Keratinocyte (primary cell): Measurements from ENCODE around the gene UBE2R2. TPM values are rescaled to one million over a fixed set of nuclear protein-coding genes. Genes with fewer than 3 reads are reported as not detected.
"Not testable (repeated sequence)": the region's sequence is repeated elsewhere in the genome, so short reads cannot be mapped to it uniquely, and the experiment has no call there.

Experiments used
- DNase-seq: peaks from one replicate; pipeline ENCODE4 v3.0.0-alpha.2; 2011; ENCODE audit warnings: low read depth, missing footprints, low spot score
- FAIRE-seq: peaks from 2 replicates; lab custom pipeline; 2011; peaks lifted over from hg19 to GRCh38; lab: Jason Lieb, UNC
- H2AFZ ChIP-seq: 2 replicates; pipeline ENCODE4 v1.6.0; 2012; ENCODE audit warnings: low read length, control low read depth, inconsistent platforms; ENCODE audit not compliant: control insufficient read depth
- H3K27ac ChIP-seq: 2 replicates; pipeline ENCODE4 v1.5.1; 2011; ENCODE audit warnings: low read length; ENCODE audit not compliant: control insufficient read depth, insufficient read depth
- H3K27me3 ChIP-seq: 3 replicates; pipeline ENCODE4 v1.6.0; 2011; ENCODE audit warnings: low read length; ENCODE audit not compliant: control insufficient read depth, insufficient read depth; ENCODE audit errors: extremely low read depth
- H3K36me3 ChIP-seq, 2 experiments: 2 replicates in 1 of 2; 3 replicates in 1 of 2; pipeline ENCODE4 v1.5.1; 2011; ENCODE audit warnings: low read length in 2 of 2, mild to moderate bottlenecking in 1 of 2; ENCODE audit not compliant: control insufficient read depth in 2 of 2, insufficient read depth in 2 of 2; ENCODE audit errors: extremely low read depth in 1 of 2
- H3K4me1 ChIP-seq: 3 replicates; pipeline ENCODE4 v1.5.1; 2011; ENCODE audit warnings: low read length; ENCODE audit not compliant: control insufficient read depth, insufficient read depth; ENCODE audit errors: extremely low read depth
- H3K4me2 ChIP-seq: 3 replicates; pipeline ENCODE4 v1.6.0; 2011; ENCODE audit warnings: low read depth, low read length; ENCODE audit not compliant: control insufficient read depth, insufficient read depth; ENCODE audit errors: extremely low read depth
- H3K4me3 ChIP-seq, 3 experiments: fragments of 200-600 bp in 1 of 3; sonication (generic) in 1 of 3; 2 replicates in 2 of 3; 3 replicates in 1 of 3; pipeline ENCODE4 v1.5.1; 2011 to 2016; ENCODE audit warnings: low read length in 3 of 3, mild to moderate bottlenecking in 3 of 3, control low read depth in 2 of 3, inconsistent platforms in 1 of 3, low read depth in 1 of 3, mixed read lengths in 1 of 3, mixed run types in 1 of 3, moderate library complexity in 1 of 3; ENCODE audit not compliant: control insufficient read depth in 2 of 3, insufficient read depth in 2 of 3; ENCODE audit errors: extremely low read depth in 1 of 3
- H3K79me2 ChIP-seq: 2 replicates; pipeline ENCODE4 v1.6.0; 2012; ENCODE audit warnings: low read length; ENCODE audit not compliant: control insufficient read depth, insufficient read depth
- H3K9ac ChIP-seq: 3 replicates; pipeline ENCODE4 v1.6.0; 2011; ENCODE audit warnings: low read length; ENCODE audit not compliant: control insufficient read depth, insufficient read depth; ENCODE audit errors: extremely low read depth
- H3K9me1 ChIP-seq: 3 replicates; pipeline ENCODE4 v1.6.0; 2011; ENCODE audit warnings: low read length; ENCODE audit not compliant: control insufficient read depth, insufficient read depth; ENCODE audit errors: extremely low read depth
- H3K9me3 ChIP-seq: 2 replicates; pipeline ENCODE4 v1.5.1; 2012; ENCODE audit warnings: low read depth, low read length; ENCODE audit not compliant: control insufficient read depth
- H4K20me1 ChIP-seq: 3 replicates; pipeline ENCODE4 v1.6.0; 2011; ENCODE audit warnings: low read length; ENCODE audit not compliant: control insufficient read depth, insufficient read depth; ENCODE audit errors: extremely low read depth
- EZH2 ChIP-seq: IDR thresholded peaks from one replicate; pipeline ENCODE4 v1.6.1; 2012; ENCODE audit warnings: inconsistent platforms, mild to moderate bottlenecking, low read length, moderate library complexity
- dilution Hi-C: fragments of 300-500 bp; cut with MboI; formaldehyde crosslinking; loops from one replicate; pipeline ENCODE4 v1.7.0; 2020; ENCODE audit warnings: low sequenced_read_pairs; ENCODE audit not compliant: extremely low pct_ligation_motif_present
- polyA plus RNA-seq, 5 experiments: library from polyadenylated mRNA; depleted of rRNA in 3 of 5; stranded (reverse) in 3 of 5; stranded (forward) in 1 of 5; unstranded in 1 of 5; fragments of >200 nt; gene quantifications; 1 replicate in 1 of 5; 2 replicates in 3 of 5; 3 replicates in 1 of 5; pipeline versions ENCODE4 v1.2.1 to v1.2.3, GENCODE V29; 2011 to 2012; ENCODE audit warnings: missing spikeins in 2 of 5, low read depth in 1 of 5, low replicate concordance in 1 of 5
- TF ChIP-seq, protein P1 (sequence below), 3 experiments: IDR thresholded peaks in 1 of 3; conservative IDR thresholded peaks in 1 of 3; optimal IDR thresholded peaks in 1 of 3; 2 replicates in 2 of 3; 3 replicates in 1 of 3; pipeline versions ENCODE3 to v1.5.1; 2011; ENCODE audit warnings: low read length in 3 of 3, mild to moderate bottlenecking in 3 of 3, moderate library complexity in 2 of 3, control low read depth in 1 of 3, inconsistent platforms in 1 of 3; ENCODE audit not compliant: insufficient read depth in 2 of 3; ENCODE audit errors: extremely low read depth in 1 of 3

UBE2R2 gene
- polyA plus RNA-seq, 1 donor (not counting 4 experiments of a cell fraction or from before 2014, with no cell fraction given): 20.5 TPM

DNA sequence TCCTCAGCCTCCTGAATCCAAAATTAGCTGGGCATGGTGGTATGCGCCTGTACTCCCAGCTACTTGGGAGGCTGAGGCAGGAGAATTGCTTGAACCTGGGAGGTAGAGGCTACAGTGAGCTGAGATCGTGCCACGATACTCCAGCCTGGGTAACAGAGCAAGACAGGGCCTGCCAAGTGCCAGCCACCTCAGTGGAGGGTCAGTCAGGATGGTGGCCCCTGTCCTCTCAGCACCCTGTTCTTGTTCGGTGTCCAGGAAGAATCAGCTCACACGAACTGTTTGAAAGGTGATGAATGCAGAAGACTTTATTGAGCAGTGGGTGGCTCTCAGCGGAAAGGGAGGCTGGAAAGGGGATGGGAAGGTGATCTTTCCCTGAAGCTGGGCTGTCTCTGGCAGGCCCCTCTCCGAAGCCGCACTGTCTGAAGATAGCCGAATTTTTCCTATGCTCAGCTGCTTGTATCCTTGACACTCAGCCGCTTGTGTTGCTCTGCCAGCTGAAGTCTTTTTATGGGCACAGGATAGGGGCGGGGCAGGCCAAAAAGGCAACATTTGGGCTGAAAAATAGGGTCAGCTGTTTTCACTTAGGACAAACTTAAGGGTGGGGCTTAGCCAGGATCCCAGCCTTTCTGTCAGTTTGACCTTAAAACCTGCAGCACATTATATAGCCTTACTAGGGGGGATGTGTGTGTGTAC, 50.9 kb downstream of the UBE2R2 start:
- FAIRE-seq (no peak), DNase-seq (no peak)
- Histone ChIP-seq H2AFZ (no peak overlapping the region), H3K36me3 (peaks cover 0 to 1% of the 10 kb centered on the region in 2 experiments), H3K27ac (no peak overlapping the region), H3K79me2 (peaks cover 92% of the 10 kb centered on the region), H3K4me1 (peaks cover 11% of the 10 kb centered on the region), H3K9me1 (no peaks in the 10 kb centered on the region), H3K4me2 (no peak overlapping the region), H3K27me3 (no peaks in the 10 kb centered on the region), H4K20me1 (no peaks in the 10 kb centered on the region), H3K9me3 (no peaks in the 10 kb centered on the region), H3K9ac (no peak overlapping the region), H3K4me3 (no peak overlapping the region)
- no peak for TF ChIP-seq EZH2
- TF ChIP-seq, protein P1, sequence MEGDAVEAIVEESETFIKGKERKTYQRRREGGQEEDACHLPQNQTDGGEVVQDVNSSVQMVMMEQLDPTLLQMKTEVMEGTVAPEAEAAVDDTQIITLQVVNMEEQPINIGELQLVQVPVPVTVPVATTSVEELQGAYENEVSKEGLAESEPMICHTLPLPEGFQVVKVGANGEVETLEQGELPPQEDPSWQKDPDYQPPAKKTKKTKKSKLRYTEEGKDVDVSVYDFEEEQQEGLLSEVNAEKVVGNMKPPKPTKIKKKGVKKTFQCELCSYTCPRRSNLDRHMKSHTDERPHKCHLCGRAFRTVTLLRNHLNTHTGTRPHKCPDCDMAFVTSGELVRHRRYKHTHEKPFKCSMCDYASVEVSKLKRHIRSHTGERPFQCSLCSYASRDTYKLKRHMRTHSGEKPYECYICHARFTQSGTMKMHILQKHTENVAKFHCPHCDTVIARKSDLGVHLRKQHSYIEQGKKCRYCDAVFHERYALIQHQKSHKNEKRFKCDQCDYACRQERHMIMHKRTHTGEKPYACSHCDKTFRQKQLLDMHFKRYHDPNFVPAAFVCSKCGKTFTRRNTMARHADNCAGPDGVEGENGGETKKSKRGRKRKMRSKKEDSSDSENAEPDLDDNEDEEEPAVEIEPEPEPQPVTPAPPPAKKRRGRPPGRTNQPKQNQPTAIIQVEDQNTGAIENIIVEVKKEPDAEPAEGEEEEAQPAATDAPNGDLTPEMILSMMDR (optimal IDR thresholded peaks at IDR 0.05 in 1 of 3, IDR thresholded peaks at IDR 0.05 in 1 of 3, conservative IDR thresholded peaks at IDR 0.05 in 1 of 3; ENCODE audit: extremely low read depth in 1 of 3, insufficient read depth in 2 of 3, low read length in 3 of 3): no peak
- dilution Hi-C loops: no loop called here

DNA sequence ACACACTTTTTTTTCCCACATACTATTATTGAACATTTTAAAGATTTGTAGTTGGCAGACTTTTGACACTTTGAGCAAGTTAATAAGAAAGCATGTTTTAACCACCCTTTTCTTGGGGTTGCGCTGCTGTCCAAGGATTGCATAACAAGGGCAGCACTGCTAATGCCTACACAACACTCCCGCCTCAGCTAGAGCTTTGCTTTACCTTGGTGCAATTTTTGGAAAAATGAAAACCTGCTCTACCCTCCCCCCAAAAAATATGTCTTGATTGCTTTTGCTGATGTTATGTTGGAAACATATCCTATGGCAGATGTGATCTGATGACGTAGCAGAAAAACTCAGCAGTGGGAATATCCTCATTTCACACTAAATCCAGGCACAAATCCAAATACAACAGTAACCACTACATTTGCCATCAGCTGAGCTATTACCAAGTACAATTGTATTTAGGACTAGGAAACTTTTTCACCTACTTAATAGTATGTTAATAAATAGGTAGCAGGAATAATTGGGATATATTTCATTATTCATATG, 51.5 kb downstream of the UBE2R2 start:
- Histone ChIP-seq H2AFZ (no peak overlapping the region), H3K9me3 (no peaks in the 10 kb centered on the region), H3K9me1 (no peaks in the 10 kb centered on the region), H3K4me2 (no peak overlapping the region), H3K4me1 (peaks cover 11% of the 10 kb centered on the region), H3K9ac (no peak overlapping the region), H3K27ac (no peak overlapping the region), H3K4me3 (no peak overlapping the region), H3K27me3 (no peaks in the 10 kb centered on the region), H3K79me2 (peaks cover 92% of the 10 kb centered on the region), H3K36me3 (peaks cover 0 to 1% of the 10 kb centered on the region in 2 experiments), H4K20me1 (no peaks in the 10 kb centered on the region)
- TF ChIP-seq, protein P1 (optimal IDR thresholded peaks at IDR 0.05 in 1 of 3, IDR thresholded peaks at IDR 0.05 in 1 of 3, conservative IDR thresholded peaks at IDR 0.05 in 1 of 3; ENCODE audit: extremely low read depth in 1 of 3, insufficient read depth in 2 of 3, low read length in 3 of 3): no peak
- no peak for TF ChIP-seq EZH2
- no peak for DNase-seq
- FAIRE-seq: peak; percentile 9
- dilution Hi-C loops: no loop called here

DNA sequence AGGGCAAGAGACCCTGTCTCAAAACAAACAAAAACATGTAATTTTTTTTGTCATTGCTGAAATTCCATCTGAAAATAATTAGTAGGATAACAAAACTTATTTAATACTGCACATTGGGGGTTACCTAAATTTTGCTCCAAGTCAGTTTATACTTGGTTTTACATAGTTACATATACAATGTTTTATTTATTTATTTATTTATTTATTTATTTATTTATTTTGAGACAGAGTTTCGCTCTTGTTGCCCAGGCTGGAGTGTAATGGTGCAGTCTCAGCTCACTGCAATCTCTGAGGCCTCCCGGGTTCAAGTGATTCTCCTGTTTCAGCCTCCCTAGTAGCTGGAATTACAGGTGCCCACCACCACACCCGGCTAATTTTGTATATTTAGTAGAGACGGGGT, 52.3 kb downstream of the UBE2R2 start:
- H2AFZ ChIP-seq, H3K4me2 ChIP-seq, H3K9me1 ChIP-seq, H3K27me3 ChIP-seq, H3K9ac ChIP-seq, H3K9me3 ChIP-seq, FAIRE-seq, H4K20me1 ChIP-seq, DNase-seq, H3K36me3 ChIP-seq, dilution Hi-C loops, H3K27ac ChIP-seq, H3K4me3 ChIP-seq: not testable (repeated sequence)
- Histone ChIP-seq H3K4me1 (peaks cover 11% of the 10 kb centered on the region), H3K79me2 (peaks cover 93% of the 10 kb centered on the region)
